GM13976 (cell line): ENCODE data around the gene CCDC148.

ENCODE experiments used
- DNase-seq: peaks from one replicate; pipeline ENCODE4 v3.0.0; 2012; ENCODE audit warnings: low spot score
- CTCF ChIP-seq: IDR thresholded peaks from 2 replicates; pipeline ENCODE4 v1.5.1; 2012; ENCODE audit warnings: borderline replicate concordance, mild to moderate bottlenecking; ENCODE audit not compliant: insufficient read depth; ENCODE audit errors: extremely low read depth, missing control alignments, control extremely low read depth
- in situ Hi-C: fragments of 300-500 bp; cut with MboI; formaldehyde crosslinking; loops from one replicate; pipeline ENCODE4 v1.12.0; 2022; ENCODE audit warnings: low sequenced_read_pairs, mixed read lengths, inconsistent platforms; ENCODE audit not compliant: unreplicated experiment

CCDC148 gene

GRCh38 chr2:158456309-158457066 is at the start of gene CCDC148, which contains the start of gene PKP4:
Gene CCDC148, minus strand, starts transcription at chr2:158456753. Its CDS starts 314 bp downstream, at chr2:158456439.
Gene PKP4, plus strand, starts transcription at chr2:158456952. Its CDS starts 76,233 bp downstream, at chr2:158533185.
- peak; percentile 14 for TF ChIP-seq CTCF
- peak; percentile 95 for DNase-seq
- in situ Hi-C loops, result loop anchor here (25.0 kb wide), 1 partner anchor 281 kb away; no protein-coding TSS in a partner anchor

GRCh38 chr2:158505448-158505934 is 48.9 kb upstream of the CCDC148 start:
- no peak for TF ChIP-seq CTCF
- DNase-seq, result no peak
- in situ Hi-C loops, result no loop called here

- no peak for DNase-seq
- no peak for TF ChIP-seq CTCF
- in situ Hi-C loops, result no loop called here
Observed at GRCh38 chr2:158504088-158504487, 47.5 kb upstream of the CCDC148 start.

- DNase-seq, result no peak
- in situ Hi-C loops, result no loop called here
- no peak for TF ChIP-seq CTCF
Observed at GRCh38 chr2:158502974-158503373, 46.4 kb upstream of the CCDC148 start.

- DNase-seq, result no peak
- in situ Hi-C loops, result no loop called here
- no peak for TF ChIP-seq CTCF
Observed at GRCh38 chr2:158501301-158501700, 44.7 kb upstream of the CCDC148 start.

GRCh38 chr2:158500333-158500732 is 43.8 kb upstream of the CCDC148 start:
- TF ChIP-seq CTCF, result no peak
- in situ Hi-C loops, result no loop called here

More at GRCh38 chr2:158500333-158500732, 43.8 kb upstream of the CCDC148 start:
- no peak for DNase-seq
